Stimulated activated effector memory CD8-positive, alpha-beta T cell treated with anti-CD3 and anti-CD28 coated beads, Interleukin-12 subunit alpha, Interleukin-12 subunit beta, amount 100 ng/mL, for 72 hours (primary cell): ENCODE results near the gene BRAT1.
A peak's percentile ranks its signal among the peaks of the same experiment; 100 is the strongest.

Experiments used
- ATAC-seq: fragments of 150-1000 bp; cut with Tn5 transposase; 2 replicates; pipeline ENCODE4 v1.10.0; 2021
- DNase-seq, 2 donors: peaks; one replicate each; pipeline ENCODE4 v3.0.0; 2021 to 2022; ENCODE audit warnings: low spot score in 2 of 2
- H3K27ac Mint-ChIP-seq: one replicate; pipeline ENCODE4 v1.8.0; 2022; ENCODE audit warnings: mild to moderate bottlenecking, mixed read lengths
- H3K36me3 Mint-ChIP-seq: one replicate; pipeline ENCODE4 v1.8.0; 2022; ENCODE audit warnings: mild to moderate bottlenecking, mixed read lengths
- H3K4me1 Mint-ChIP-seq: one replicate; pipeline ENCODE4 v1.8.0; 2022; ENCODE audit warnings: mixed read lengths
- H3K4me3 Mint-ChIP-seq: one replicate; pipeline ENCODE4 v1.8.0; 2022; ENCODE audit warnings: mild to moderate bottlenecking, mixed read lengths
- H3K9me3 Mint-ChIP-seq: one replicate; pipeline ENCODE4 v1.8.0; 2022; ENCODE audit warnings: mixed read lengths

The BRAT1 gene

DNA sequence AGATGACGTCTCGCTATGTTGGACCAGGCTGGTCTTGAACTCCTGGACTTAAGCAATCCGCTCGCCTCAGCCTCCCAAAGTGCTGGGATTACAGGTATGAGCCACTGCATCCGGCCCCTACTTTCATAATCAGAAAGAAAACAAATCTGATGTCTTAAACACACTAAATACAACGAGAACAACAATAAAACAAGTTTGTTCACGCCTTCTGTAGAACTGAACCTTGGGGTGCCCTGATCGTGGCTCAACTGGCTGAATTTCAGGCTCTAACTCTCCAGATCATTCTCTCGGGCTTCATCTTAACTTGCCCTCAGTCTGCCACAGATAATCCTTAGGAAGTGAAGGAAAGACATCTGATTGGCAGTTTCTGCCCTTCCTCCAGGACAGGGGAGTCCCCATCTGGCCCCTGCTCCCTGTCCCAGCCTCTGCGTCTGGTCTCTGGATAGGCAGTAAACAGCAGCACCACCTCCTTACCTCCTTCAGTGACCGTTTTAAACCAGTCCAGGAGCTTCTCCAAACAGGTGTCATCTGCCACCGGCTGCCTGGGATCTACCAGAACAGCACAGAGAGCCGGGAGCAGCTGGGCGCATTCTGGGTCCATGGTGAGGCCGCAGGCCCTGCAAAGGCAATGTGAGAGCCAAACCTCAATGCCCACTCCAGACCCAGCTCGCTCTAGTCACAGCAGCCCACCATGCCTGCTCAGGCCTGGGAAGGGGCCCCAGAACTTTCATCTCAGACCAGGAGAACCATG, 1.3 kb downstream of the BRAT1 start:
- Mint-ChIP-seq H3K4me1 (peaks cover 27% of the 10 kb centered on the region), H3K4me3 (peak overlapping the region; percentile 88), H3K9me3 (no peaks in the 10 kb centered on the region), H3K27ac (peak overlapping the region; percentile 95), H3K36me3 (peaks cover 52% of the 10 kb centered on the region)
- DNase-seq, result no peak
- no peak for ATAC-seq

DNA sequence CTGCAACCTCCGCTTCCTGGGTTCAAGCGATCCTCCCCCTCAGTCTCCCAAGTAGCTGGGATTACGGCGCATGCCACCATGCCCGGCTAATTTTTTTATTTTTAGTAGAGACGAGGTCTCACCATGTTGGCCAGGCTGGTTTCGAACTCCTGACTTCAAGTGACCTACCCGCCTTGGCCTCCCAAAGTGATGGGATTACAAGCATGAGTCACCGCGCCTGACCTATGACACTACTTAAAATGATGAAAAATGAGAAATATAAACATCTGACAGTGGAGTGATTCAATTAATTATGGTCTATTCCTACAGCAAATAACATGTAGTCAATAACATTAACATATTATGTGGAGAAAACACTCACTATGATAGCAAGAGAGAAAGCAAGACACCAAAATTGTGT, 2.2 kb downstream of the BRAT1 start:
- Mint-ChIP-seq H3K27ac (no peak overlapping the region), H3K4me3 (no peak overlapping the region), H3K4me1 (peaks cover 27% of the 10 kb centered on the region), H3K36me3 (peaks cover 61% of the 10 kb centered on the region), H3K9me3 (no peaks in the 10 kb centered on the region)
- no peak for DNase-seq
- ATAC-seq, result no peak

- ATAC-seq (no peak), DNase-seq (no peak)
- Mint-ChIP-seq H3K4me3 (no peak overlapping the region), H3K4me1 (peaks cover 27% of the 10 kb centered on the region), H3K36me3 (peaks cover 78% of the 10 kb centered on the region), H3K27ac (no peak overlapping the region), H3K9me3 (no peaks in the 10 kb centered on the region)
These were observed 3.9 kb downstream of the BRAT1 start for GRCh38 chr7:2551418-2551817.

DNA sequence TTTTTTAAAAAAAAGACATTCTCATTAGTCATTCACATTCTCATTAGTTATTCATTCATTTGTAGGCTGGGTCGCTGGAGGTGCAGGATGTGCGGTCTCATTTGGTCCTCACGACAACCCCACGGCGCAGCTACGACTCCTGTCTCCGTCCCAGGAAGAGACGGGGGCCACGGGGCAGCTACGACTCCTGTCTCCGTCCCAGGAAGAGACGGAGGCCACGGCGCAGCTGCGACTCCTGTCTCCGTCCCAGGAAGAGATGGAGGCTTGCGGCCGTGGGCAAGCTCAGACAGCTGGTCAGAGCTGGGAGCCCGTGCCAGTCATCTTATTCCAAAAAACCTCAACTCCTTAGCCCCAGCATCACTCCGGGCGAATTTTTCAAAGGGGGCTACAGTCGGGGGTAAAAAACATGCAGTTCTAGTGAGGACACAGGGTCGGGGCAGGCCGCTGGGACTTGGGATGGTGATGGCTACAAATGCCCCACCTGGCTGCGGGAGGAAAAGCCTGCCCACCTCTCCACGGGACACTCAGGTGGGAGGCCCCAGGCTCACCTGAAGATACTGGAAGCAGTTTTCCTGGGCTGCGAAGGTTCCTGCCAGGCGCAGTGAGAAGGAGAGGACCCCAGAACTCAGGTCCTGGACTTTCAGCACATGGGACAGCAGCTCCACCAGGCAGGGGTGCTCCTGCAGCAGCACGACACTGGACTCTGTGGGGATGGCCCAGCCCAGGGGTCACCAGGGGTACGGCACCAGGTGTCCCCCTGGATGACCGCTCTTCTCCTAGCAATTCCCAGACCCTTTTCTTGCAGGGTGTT, 8.3 kb downstream of the BRAT1 start:
- Mint-ChIP-seq H3K4me3 (no peak overlapping the region), H3K36me3 (peaks cover 95% of the 10 kb centered on the region), H3K9me3 (no peaks in the 10 kb centered on the region), H3K27ac (no peak overlapping the region), H3K4me1 (peaks cover 6% of the 10 kb centered on the region)
- DNase-seq (no peak), ATAC-seq (no peak)

- Mint-ChIP-seq H3K36me3 (peaks cover 96% of the 10 kb centered on the region), H3K4me1 (peaks cover 6% of the 10 kb centered on the region), H3K4me3 (no peak overlapping the region), H3K27ac (no peak overlapping the region), H3K9me3 (no peaks in the 10 kb centered on the region)
- DNase-seq (no peak), ATAC-seq (no peak)
These were observed 9.4 kb downstream of the BRAT1 start for GRCh38 chr7:2545746-2546425.

GRCh38 chr7:2544541-2545188, 10.7 kb downstream of the BRAT1 start:
- ATAC-seq, result no peak

DNA sequence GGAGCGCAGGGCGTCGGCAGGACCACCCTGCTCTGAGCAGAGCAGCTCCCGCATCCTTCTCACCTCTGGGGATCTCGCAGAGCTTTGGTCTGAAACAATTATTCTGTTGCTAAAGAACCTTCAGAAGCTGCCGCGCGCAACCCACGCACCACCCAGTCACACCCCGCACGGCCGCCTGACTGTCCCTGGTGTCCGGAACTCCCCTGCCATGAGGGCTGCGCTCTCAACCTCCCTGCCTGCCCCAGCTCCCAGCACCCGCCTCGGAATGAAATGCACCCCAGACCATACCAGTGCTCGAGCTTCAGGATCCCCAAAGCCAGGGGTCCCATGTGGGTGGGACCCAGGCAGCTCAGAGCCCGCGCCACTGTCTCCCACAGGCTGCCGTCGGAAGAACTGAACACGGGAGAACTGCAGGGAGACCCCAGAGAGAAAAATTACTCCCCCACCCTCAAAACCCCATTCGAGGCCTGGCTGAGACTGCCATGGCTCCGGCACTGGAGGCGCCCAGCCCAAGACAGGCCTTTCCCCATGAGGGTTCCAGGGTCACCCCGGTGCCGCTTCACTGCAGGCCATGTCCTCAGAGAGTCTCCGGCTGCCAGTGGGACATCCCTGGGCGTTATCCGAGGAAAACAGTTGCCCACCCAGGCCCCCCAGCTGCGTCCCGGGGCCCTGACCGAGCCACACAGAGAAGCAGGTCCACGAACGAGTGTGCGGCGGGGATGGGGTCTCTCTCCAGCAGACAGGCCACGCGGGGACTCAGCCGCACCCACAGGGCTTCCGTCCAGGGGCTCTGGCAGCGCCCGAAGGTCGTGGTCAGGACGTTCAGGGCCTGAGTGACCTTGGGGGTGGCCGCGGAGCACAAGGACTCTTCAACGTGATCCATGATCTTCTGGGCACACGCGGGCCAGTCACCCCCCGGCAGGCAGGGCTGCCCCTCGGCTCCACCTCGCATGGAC, 12.1 kb downstream of the BRAT1 start:
- Mint-ChIP-seq H3K4me1 (no peaks in the 10 kb centered on the region), H3K27ac (peak overlapping the region; percentile 48), H3K4me3 (no peak overlapping the region), H3K9me3 (no peaks in the 10 kb centered on the region), H3K36me3 (peaks cover 96% of the 10 kb centered on the region)
- ATAC-seq (no peak), DNase-seq (no peak)

More at GRCh38 chr7:2544541-2545188, 10.7 kb downstream of the BRAT1 start:
- Mint-ChIP-seq H3K4me1 (no peaks in the 10 kb centered on the region), H3K4me3 (no peak overlapping the region), H3K27ac (peak overlapping the region; percentile 48), H3K9me3 (no peaks in the 10 kb centered on the region), H3K36me3 (peaks cover 96% of the 10 kb centered on the region)
- no peak for DNase-seq

GRCh38 chr7:2542011-2542915, 13.1 kb downstream of the BRAT1 start:
- no peak for ATAC-seq

GRCh38 chr7:2541291-2542010, 13.9 kb downstream of the BRAT1 start:
- H3K9me3 Mint-ChIP-seq, result no peaks in the 10 kb centered on the region
- H3K27ac Mint-ChIP-seq, result peak overlapping the region; percentile 48
- ATAC-seq (no peak), DNase-seq (no peak)
- no peaks in the 10 kb centered on the region for H3K4me1 Mint-ChIP-seq
- H3K36me3 Mint-ChIP-seq, result peaks cover 85% of the 10 kb centered on the region
- H3K4me3 Mint-ChIP-seq, result no peak overlapping the region

More at GRCh38 chr7:2542011-2542915, 13.1 kb downstream of the BRAT1 start:
- no peak for DNase-seq
- Mint-ChIP-seq H3K9me3 (no peaks in the 10 kb centered on the region), H3K27ac (peak overlapping the region; percentile 48), H3K4me1 (no peaks in the 10 kb centered on the region), H3K4me3 (no peak overlapping the region), H3K36me3 (peaks cover 92% of the 10 kb centered on the region)

- Mint-ChIP-seq H3K36me3 (peaks cover 77% of the 10 kb centered on the region), H3K27ac (peak overlapping the region; percentile 48), H3K4me3 (no peak overlapping the region), H3K9me3 (no peaks in the 10 kb centered on the region), H3K4me1 (no peaks in the 10 kb centered on the region)
- ATAC-seq (peak; percentile 22), DNase-seq (no peak)
These were observed 14.7 kb downstream of the BRAT1 start for GRCh38 chr7:2540641-2541051.

- Mint-ChIP-seq H3K27ac (peak overlapping the region; percentile 48), H3K36me3 (peaks cover 77% of the 10 kb centered on the region), H3K9me3 (no peaks in the 10 kb centered on the region), H3K4me1 (no peaks in the 10 kb centered on the region), H3K4me3 (no peak overlapping the region)
- DNase-seq (no peak), ATAC-seq (no peak)
These were observed 15.2 kb downstream of the BRAT1 start for GRCh38 chr7:2540133-2540532.

GRCh38 chr7:2539031-2539911, 16.1 kb downstream of the BRAT1 start:
- ATAC-seq (no peak), DNase-seq (no peak)
- no peaks in the 10 kb centered on the region for H3K9me3 Mint-ChIP-seq
- peaks cover 77% of the 10 kb centered on the region for H3K36me3 Mint-ChIP-seq
- peak overlapping the region; percentile 48 for H3K27ac Mint-ChIP-seq
- no peaks in the 10 kb centered on the region for H3K4me1 Mint-ChIP-seq
- H3K4me3 Mint-ChIP-seq, result no peak overlapping the region
